Natural killer cell (primary cell): ENCODE results near the gene MPDU1. TPM values are rescaled to one million over a fixed set of nuclear protein-coding genes. Genes with fewer than 3 reads are reported as not detected.

Experiments used
- ATAC-seq, 3 donors: fragments of 150-1000 bp in 2 of 3; fragments of 200-7000 bp in 1 of 3; cut with Tn5 transposase; 1 replicate in 1 of 3; 2 replicates in 2 of 3; pipeline ENCODE4 v1.10.0; 2021; ENCODE audit warnings: mild to moderate bottlenecking in 2 of 3, moderate library complexity in 2 of 3
- DNase-seq, 2 donors: peaks; one replicate each; pipeline versions ENCODE4 v3.0.0 to v3.0.0-alpha.2; 2013 to 2021; ENCODE audit warnings: mixed read lengths in 1 of 2
- H3K27ac ChIP-seq: one replicate; pipeline ENCODE4 v1.5.1; 2013; ENCODE audit warnings: mild to moderate bottlenecking, low read length
- H3K27me3 ChIP-seq: one replicate; pipeline ENCODE4 v1.6.1; 2013; ENCODE audit warnings: low read length; ENCODE audit not compliant: control insufficient read depth, insufficient read depth
- H3K36me3 ChIP-seq: one replicate; pipeline ENCODE4 v1.6.1; 2013; ENCODE audit warnings: low read length; ENCODE audit not compliant: control insufficient read depth, insufficient read depth
- H3K4me1 ChIP-seq: one replicate; pipeline ENCODE4 v1.6.1; 2013; ENCODE audit warnings: low read length; ENCODE audit not compliant: control insufficient read depth, insufficient read depth
- H3K4me3 ChIP-seq: one replicate; pipeline ENCODE4 v1.5.1; 2013; ENCODE audit warnings: low read length
- H3K9me3 ChIP-seq: one replicate; pipeline ENCODE4 v1.6.1; 2013; ENCODE audit warnings: low read length; ENCODE audit not compliant: control insufficient read depth, insufficient read depth
- H3K27ac Mint-ChIP-seq, 2 donors: one replicate each; pipeline ENCODE4 v1.8.0; 2022; ENCODE audit warnings: mild to moderate bottlenecking in 2 of 2, mixed read lengths in 2 of 2, moderate library complexity in 1 of 2
- H3K27me3 Mint-ChIP-seq, 2 donors: one replicate each; pipeline ENCODE4 v1.8.0; 2022; ENCODE audit warnings: low read depth in 2 of 2, mixed read lengths in 2 of 2
- H3K36me3 Mint-ChIP-seq: one replicate; pipeline ENCODE4 v1.8.0; 2022; ENCODE audit warnings: mixed read lengths
- H3K4me1 Mint-ChIP-seq, 2 donors: one replicate each; pipeline ENCODE4 v1.8.0; 2022; ENCODE audit warnings: mixed read lengths in 2 of 2
- H3K4me3 Mint-ChIP-seq: one replicate; pipeline ENCODE4 v1.8.0; 2022; ENCODE audit warnings: mild to moderate bottlenecking, moderate library complexity, mixed read lengths
- H3K9me3 Mint-ChIP-seq, 2 donors: one replicate each; pipeline ENCODE4 v1.8.0; 2022; ENCODE audit warnings: mixed read lengths in 2 of 2
- WGBS: methylation state at CpG from one replicate; pipeline ENCODE4 v1.1.7; 2013; ENCODE audit warnings: missing lambda C conversion rate; ENCODE audit not compliant: insufficient coverage; 5-methylcytosine and 5-hydroxymethylcytosine counted together
- intact Hi-C: fragments of 100-400 bp; cut with micrococcal nuclease; formaldehyde crosslinking; loops from one replicate; pipeline ENCODE4 v1.14.2; 2022
- total RNA-seq, 4 donors: library from RNA; stranded (reverse); fragments of 120-200 nt in 1 of 4; gene quantifications; one replicate each; pipeline versions ENCODE4 v1.2.3 to v1.2.4, GENCODE V29; 2013 to 2022
- TF ChIP-seq, protein P1 (sequence below): fragments of 200-600 bp; IDR thresholded peaks from one replicate; pipeline ENCODE4 v1.8.0; 2022; ENCODE audit warnings: antibody characterized with exemption

The MPDU1 gene
- total RNA-seq, 3 donors from 2014 or later (not counting 1 experiment from before 2014, with no cell fraction given) = 26.3 to 29.2 (median 27.1) TPM

DNA sequence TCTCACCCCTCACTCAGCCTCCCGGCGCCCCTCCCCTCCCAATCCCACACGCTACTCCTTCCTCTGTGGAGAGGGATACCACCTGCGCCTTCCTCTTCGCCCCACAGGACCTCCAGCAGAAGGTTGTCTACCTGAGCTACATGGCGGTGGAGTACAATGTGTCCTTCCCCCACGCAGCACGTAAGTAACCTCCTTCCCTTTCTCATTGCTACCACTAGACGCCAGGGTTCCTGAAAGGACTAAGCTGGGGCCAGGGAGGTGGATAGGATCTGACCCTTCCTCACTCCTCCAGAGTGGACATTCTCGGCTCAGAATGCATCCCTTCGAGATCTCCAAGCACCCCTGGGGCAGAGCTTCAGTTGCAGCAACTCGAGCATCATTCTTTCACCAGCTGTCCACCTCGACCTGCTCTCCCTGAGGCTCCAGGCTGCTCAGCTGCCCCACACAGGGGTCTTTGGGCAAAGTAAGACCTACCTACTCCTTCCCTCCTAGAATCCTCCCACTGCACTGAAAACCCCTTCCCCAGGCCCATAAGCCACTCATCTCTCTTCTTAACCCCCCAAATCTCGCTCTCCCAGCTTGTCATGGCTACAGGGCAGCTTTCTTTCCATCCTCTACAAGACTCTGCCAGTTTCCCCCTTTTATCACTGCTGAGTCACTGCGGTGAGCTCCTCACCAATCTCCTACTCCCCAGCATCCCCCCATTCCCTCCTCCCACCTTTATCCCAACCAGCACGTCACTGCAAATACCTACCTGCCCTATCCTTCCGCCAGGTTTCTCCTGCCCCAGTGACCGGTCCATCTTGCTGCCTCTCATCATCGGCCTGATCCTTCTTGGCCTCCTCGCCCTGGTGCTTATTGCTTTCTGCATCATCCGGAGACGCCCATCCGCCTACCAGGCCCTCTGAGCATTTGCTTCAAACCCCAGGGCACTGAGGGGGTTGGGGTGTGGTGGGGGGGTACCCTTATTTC lies 2.8 kb upstream of the MPDU1 start:
- peaks cover 67% of the 10 kb centered on the region for H3K4me1 ChIP-seq
- peak overlapping the region; percentile 71 for H3K27ac ChIP-seq
- peaks cover 15% of the 10 kb centered on the region for H3K36me3 Mint-ChIP-seq
- H3K27me3 Mint-ChIP-seq = no peaks in the 10 kb centered on the region
- peak overlapping the region; percentile 59 for H3K4me3 Mint-ChIP-seq
- H3K36me3 ChIP-seq = peaks cover 31% of the 10 kb centered on the region
- no peaks in the 10 kb centered on the region for H3K9me3 ChIP-seq
- TF ChIP-seq, protein P1, sequence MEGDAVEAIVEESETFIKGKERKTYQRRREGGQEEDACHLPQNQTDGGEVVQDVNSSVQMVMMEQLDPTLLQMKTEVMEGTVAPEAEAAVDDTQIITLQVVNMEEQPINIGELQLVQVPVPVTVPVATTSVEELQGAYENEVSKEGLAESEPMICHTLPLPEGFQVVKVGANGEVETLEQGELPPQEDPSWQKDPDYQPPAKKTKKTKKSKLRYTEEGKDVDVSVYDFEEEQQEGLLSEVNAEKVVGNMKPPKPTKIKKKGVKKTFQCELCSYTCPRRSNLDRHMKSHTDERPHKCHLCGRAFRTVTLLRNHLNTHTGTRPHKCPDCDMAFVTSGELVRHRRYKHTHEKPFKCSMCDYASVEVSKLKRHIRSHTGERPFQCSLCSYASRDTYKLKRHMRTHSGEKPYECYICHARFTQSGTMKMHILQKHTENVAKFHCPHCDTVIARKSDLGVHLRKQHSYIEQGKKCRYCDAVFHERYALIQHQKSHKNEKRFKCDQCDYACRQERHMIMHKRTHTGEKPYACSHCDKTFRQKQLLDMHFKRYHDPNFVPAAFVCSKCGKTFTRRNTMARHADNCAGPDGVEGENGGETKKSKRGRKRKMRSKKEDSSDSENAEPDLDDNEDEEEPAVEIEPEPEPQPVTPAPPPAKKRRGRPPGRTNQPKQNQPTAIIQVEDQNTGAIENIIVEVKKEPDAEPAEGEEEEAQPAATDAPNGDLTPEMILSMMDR = no peak
- no peaks in the 10 kb centered on the region for H3K27me3 ChIP-seq
- H3K27ac Mint-ChIP-seq = peak overlapping the region; percentile 93 to 98
- intact Hi-C loops = no loop called here
- peaks cover 51 to 58% of the 10 kb centered on the region in 2 donors for H3K4me1 Mint-ChIP-seq
- WGBS = 87% methylated on average over 23 of the region's 23 CpGs
- ATAC-seq (no peak), DNase-seq (no peak)
- H3K4me3 ChIP-seq = peak overlapping the region; percentile 0
- no peaks in the 10 kb centered on the region for H3K9me3 Mint-ChIP-seq

DNA sequence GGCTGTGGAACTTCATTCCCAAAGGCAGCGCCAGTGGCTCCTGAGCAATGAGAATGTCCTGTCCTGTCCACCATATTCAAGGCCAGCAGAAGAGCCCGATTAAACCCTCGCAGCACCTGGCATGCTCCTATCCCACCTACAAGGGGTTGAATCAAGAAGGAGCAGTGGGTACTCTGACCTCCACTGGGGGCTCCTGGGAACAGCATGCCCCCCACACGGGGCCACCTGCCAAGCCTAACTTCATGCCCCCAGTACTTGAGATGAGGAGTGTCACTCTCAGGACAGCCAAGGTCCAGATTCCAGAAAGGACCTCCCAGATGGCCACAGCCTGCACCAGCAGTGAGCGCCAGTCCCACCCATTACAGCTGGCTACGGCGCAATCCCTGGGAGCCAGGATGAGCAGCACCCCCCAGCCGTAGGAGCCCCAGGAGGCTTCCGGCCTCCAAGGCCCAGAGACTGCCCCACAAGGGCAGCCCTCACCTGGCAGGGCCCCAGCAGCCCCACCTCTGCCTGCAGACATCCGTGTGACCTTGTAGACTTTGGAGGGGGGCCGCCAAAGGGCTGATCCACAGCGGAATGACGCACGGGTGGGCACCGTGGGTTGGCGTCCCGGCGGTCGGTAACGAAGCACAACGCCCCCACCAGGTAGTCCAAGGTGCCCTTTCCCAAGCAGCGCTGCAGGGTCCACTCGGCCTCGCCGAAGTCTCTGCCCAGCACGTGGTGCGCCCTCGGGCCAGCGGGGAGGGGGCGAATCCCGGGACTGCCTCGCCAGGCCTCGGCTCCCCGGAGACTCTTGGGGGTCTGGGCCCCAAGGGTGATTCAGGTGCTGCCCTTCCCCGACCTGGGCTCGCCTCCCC lies 1.0 kb upstream of the MPDU1 start:
- no peaks in the 10 kb centered on the region for H3K9me3 Mint-ChIP-seq
- 91% methylated on average over 36 of the region's 36 CpGs for WGBS
- DNase-seq = no peak

GRCh38 chr17:7586673-7587419 lies 3.2 kb downstream of the MPDU1 start:
- no peaks in the 10 kb centered on the region for H3K27me3 ChIP-seq
- peaks cover 35% of the 10 kb centered on the region for H3K4me1 ChIP-seq
- TF ChIP-seq, protein P1 = no peak
- 96% methylated on average over 9 of the region's 9 CpGs for WGBS
- Mint-ChIP-seq H3K27me3 (no peaks in the 10 kb centered on the region), H3K9me3 (no peaks in the 10 kb centered on the region), H3K36me3 (no peaks in the 10 kb centered on the region), H3K27ac (peak overlapping the region in 1 of 2 donors; percentile 29), H3K4me1 (peaks cover 16 to 28% of the 10 kb centered on the region in 2 donors), H3K4me3 (peak overlapping the region; percentile 40)
- intact Hi-C loops = no loop called here
- H3K9me3 ChIP-seq = no peaks in the 10 kb centered on the region
- ATAC-seq (no peak), DNase-seq (no peak)
- no peak overlapping the region for H3K4me3 ChIP-seq
- no peak overlapping the region for H3K27ac ChIP-seq
- H3K36me3 ChIP-seq = peaks cover 16% of the 10 kb centered on the region

More for the DNA sequence above, 1.0 kb upstream of the MPDU1 start:
- Histone ChIP-seq H3K9me3 (no peaks in the 10 kb centered on the region), H3K27me3 (no peaks in the 10 kb centered on the region), H3K4me1 (peaks cover 65% of the 10 kb centered on the region), H3K36me3 (peaks cover 18% of the 10 kb centered on the region), H3K4me3 (peak overlapping the region; percentile 69), H3K27ac (peak overlapping the region; percentile 88)
- Mint-ChIP-seq H3K27me3 (no peaks in the 10 kb centered on the region), H3K36me3 (peaks cover under 1% of the 10 kb centered on the region), H3K4me1 (peaks cover 38 to 55% of the 10 kb centered on the region in 2 donors), H3K27ac (peak overlapping the region; percentile 98 to 99), H3K4me3 (peak overlapping the region; percentile 40)
- intact Hi-C loops = loop anchor here (1.0 kb wide), 1 partner anchor 9 kb away; no protein-coding TSS in a partner anchor
- ATAC-seq = no peak
- TF ChIP-seq, protein P1 = no peak
